ENCODE results near the gene ATRNL1.

The ATRNL1 gene

DNA sequence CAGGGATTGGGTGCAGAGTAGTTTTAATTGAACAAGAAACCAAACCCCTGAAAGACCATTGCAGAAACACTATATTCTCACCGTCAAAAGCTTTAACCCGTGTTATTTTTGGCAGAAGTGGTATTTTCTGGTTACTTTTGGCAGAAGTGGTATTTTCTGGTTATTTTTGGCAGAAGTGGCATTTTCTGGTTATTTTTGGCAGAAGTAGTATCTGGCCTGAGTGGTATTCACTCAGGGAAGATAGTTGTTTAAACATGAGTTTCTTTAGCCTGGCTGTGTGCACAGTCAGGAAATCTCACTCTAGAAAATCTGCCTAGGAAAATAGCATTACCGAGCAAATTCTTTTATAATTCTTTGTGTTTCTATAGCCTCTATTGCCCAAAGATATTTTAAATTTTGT lies 857.2 kb downstream of the ATRNL1 start:
- DNase-seq: no peak
- Mint-ChIP-seq H3K4me3 (no peak overlapping the region), H3K27ac (no peak overlapping the region), H3K27me3 (no peaks in the 10 kb centered on the region), H3K36me3 (no peaks in the 10 kb centered on the region), H3K9me3 (no peaks in the 10 kb centered on the region), H3K4me1 (no peaks in the 10 kb centered on the region)
- CTCF ChIA-PET: no interaction called here

DNA sequence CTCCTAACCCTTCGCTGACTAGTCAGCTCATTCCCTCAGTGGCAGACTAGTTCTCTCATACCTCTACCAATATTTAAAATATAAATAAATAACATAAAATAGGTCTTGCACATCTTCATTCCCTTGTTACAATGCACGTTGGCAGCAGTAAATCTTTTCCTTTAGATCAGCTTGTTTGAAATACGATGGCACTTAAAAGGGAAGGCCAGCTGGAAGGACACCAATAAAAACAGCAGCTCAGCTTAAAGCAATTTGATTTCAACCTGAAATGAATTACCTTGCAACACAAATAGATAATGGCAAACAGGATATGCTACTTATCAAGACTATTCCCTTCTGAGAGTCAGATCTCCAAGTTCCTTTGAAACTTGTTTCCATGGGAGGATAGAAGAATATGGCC lies 858.1 kb downstream of the ATRNL1 start:
- H3K9me3 Mint-ChIP-seq: no peaks in the 10 kb centered on the region
- no peak for DNase-seq
- no peaks in the 10 kb centered on the region for H3K4me1 Mint-ChIP-seq
- no peaks in the 10 kb centered on the region for H3K27me3 Mint-ChIP-seq
- no peak overlapping the region for H3K27ac Mint-ChIP-seq
- CTCF ChIA-PET: no interaction called here
- no peaks in the 10 kb centered on the region for H3K36me3 Mint-ChIP-seq
- H3K4me3 Mint-ChIP-seq: no peak overlapping the region

DNA sequence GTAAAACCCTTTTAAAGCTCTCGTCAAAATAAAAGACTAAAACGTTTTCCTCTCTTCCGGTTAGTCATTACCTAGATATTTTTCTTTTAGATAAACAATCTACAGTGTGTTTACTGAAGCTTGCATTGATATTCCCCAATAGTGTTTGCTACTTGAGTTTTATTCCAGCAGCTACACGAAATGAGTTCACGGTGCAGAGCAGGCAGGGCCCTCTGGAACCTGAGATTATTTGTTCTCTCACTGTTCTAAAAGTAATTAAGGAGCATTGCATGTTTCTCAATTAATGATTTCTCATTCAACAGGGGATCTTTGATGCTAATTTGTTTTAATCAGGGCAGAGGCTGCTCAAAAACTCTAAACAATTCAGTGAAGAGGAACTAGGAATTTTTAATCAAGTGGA lies 860.1 kb downstream of the ATRNL1 start:
- H3K9me3 Mint-ChIP-seq: no peaks in the 10 kb centered on the region
- no peak overlapping the region for H3K27ac Mint-ChIP-seq
- H3K4me1 Mint-ChIP-seq: no peaks in the 10 kb centered on the region
- H3K27me3 Mint-ChIP-seq: no peaks in the 10 kb centered on the region
- no peak for DNase-seq
- no peak overlapping the region for H3K4me3 Mint-ChIP-seq
- H3K36me3 Mint-ChIP-seq: no peaks in the 10 kb centered on the region
- CTCF ChIA-PET: no interaction called here

- Mint-ChIP-seq H3K4me1 (no peaks in the 10 kb centered on the region), H3K9me3 (no peaks in the 10 kb centered on the region), H3K36me3 (no peaks in the 10 kb centered on the region), H3K27ac (no peak overlapping the region), H3K4me3 (no peak overlapping the region), H3K27me3 (no peaks in the 10 kb centered on the region)
- CTCF ChIA-PET: no interaction called here
- DNase-seq: no peak
Measured at GRCh38 chr10:115953968-115954367, 860.8 kb downstream of the ATRNL1 start.

- Mint-ChIP-seq H3K36me3 (no peaks in the 10 kb centered on the region), H3K27ac (no peak overlapping the region), H3K27me3 (no peaks in the 10 kb centered on the region), H3K4me3 (no peak overlapping the region), H3K4me1 (no peaks in the 10 kb centered on the region), H3K9me3 (peaks cover 5% of the 10 kb centered on the region)
- CTCF ChIA-PET: no interaction called here
- DNase-seq: no peak
Measured at GRCh38 chr10:115956225-115957011, 863.3 kb downstream of the ATRNL1 start.

- no peak overlapping the region for H3K27ac Mint-ChIP-seq
- CTCF ChIA-PET: no interaction called here
- no peak for DNase-seq
- no peaks in the 10 kb centered on the region for H3K4me1 Mint-ChIP-seq
- no peaks in the 10 kb centered on the region for H3K36me3 Mint-ChIP-seq
- no peaks in the 10 kb centered on the region for H3K27me3 Mint-ChIP-seq
- no peak overlapping the region for H3K4me3 Mint-ChIP-seq
- H3K9me3 Mint-ChIP-seq: peaks cover 6% of the 10 kb centered on the region
Measured at GRCh38 chr10:115957012-115957399, 863.8 kb downstream of the ATRNL1 start.

GRCh38 chr10:115957786-115958442 lies 864.7 kb downstream of the ATRNL1 start:
- Mint-ChIP-seq H3K36me3 (no peaks in the 10 kb centered on the region), H3K9me3 (peaks cover 6% of the 10 kb centered on the region), H3K4me3 (no peak overlapping the region), H3K27ac (no peak overlapping the region), H3K4me1 (no peaks in the 10 kb centered on the region), H3K27me3 (no peaks in the 10 kb centered on the region)
- CTCF ChIA-PET: no interaction called here
- no peak for DNase-seq

DNA sequence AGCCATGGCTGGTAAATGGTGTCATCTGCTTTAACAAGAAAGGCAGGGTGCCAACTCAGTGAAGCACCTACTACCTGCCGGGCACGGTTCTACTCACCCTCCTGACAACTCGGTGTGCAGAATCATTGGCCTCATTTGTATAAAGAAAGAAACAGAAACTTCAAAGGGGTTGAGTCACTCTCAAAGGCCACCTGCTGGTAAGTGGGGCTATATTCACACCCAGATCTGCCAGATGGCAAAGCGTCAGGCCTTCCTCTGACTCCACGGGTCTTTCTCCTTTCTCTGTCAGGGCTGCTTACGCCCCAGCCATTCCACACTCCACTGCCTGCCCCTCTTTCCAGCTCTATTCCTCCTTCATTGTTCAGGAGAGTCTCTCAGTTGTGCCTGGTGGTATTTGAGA lies 870.7 kb downstream of the ATRNL1 start:
- CTCF ChIA-PET: no interaction called here
- Mint-ChIP-seq H3K4me3 (no peak overlapping the region), H3K27me3 (no peaks in the 10 kb centered on the region), H3K4me1 (no peaks in the 10 kb centered on the region), H3K36me3 (no peaks in the 10 kb centered on the region), H3K27ac (no peak overlapping the region), H3K9me3 (peaks cover 19% of the 10 kb centered on the region)
- DNase-seq: no peak

DNA sequence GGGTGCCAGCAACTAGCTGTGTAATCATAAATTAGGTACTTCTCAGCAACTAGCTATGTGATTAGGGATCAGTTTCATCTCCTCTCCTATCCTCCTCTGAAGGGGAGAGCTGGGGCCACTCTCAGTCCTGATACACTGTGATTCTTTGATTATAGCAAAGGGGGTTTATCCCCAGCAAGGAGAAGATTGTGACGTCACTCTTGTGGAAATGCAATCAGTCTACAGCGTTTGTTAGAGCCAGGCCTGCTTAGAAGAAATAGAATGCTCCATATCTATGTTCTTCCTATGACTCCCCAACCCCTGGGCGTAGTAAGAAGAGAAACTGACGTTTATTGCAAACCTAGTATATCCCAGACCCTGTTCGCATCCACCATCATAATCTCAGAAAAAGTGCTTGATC lies 871.7 kb downstream of the ATRNL1 start:
- DNase-seq: no peak
- CTCF ChIA-PET: no interaction called here
- Mint-ChIP-seq H3K27ac (no peak overlapping the region), H3K4me3 (no peak overlapping the region), H3K27me3 (no peaks in the 10 kb centered on the region), H3K9me3 (peaks cover 16% of the 10 kb centered on the region), H3K36me3 (no peaks in the 10 kb centered on the region), H3K4me1 (no peaks in the 10 kb centered on the region)

DNA sequence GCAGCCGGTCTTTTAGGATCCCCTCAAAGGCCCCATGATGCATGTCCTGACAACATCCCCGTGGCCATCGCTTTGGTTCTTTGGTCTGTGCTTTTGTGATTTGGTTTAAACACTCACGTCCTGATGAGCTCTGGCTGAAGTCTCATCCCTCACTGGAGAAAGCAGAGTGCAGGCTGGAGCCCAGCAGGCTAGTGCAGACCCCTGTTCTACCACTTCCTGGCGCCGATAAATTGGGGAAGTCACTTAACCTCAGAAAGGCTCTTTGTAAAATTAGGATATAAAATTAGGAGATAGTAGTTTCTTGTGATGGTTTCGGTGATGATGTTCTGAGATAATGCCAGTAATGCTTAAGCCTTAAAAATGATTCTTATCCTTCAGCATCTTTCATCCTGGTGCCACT lies 872.2 kb downstream of the ATRNL1 start:
- no peaks in the 10 kb centered on the region for H3K27me3 Mint-ChIP-seq
- no peak for DNase-seq
- CTCF ChIA-PET: no interaction called here
- no peaks in the 10 kb centered on the region for H3K36me3 Mint-ChIP-seq
- H3K27ac Mint-ChIP-seq: no peak overlapping the region
- peaks cover 14% of the 10 kb centered on the region for H3K9me3 Mint-ChIP-seq
- no peak overlapping the region for H3K4me3 Mint-ChIP-seq
- H3K4me1 Mint-ChIP-seq: no peaks in the 10 kb centered on the region

DNA sequence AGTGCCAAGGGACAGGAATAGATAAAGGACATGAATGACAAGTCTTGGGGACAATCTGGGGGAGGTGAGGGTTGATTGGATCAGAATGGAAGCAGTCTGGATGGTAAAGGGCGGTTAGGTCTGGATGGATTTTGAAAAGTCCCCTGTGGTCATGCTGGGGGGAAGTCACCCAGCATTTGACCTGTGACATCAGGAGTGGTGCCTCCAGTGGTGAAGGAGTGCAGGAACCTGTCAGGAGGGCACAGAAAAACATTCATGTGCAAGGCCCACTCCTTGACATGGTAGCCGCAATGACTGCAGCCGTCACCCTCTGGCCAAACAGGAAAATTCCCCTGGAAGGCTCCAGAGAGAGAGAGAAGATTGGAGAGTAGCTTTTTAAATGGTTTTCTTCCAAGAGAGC lies 875.1 kb downstream of the ATRNL1 start:
- Mint-ChIP-seq H3K36me3 (no peaks in the 10 kb centered on the region), H3K4me3 (no peak overlapping the region), H3K27me3 (no peaks in the 10 kb centered on the region), H3K9me3 (peaks cover 26% of the 10 kb centered on the region), H3K4me1 (no peaks in the 10 kb centered on the region), H3K27ac (no peak overlapping the region)
- no peak for DNase-seq
- CTCF ChIA-PET: no interaction called here

DNA sequence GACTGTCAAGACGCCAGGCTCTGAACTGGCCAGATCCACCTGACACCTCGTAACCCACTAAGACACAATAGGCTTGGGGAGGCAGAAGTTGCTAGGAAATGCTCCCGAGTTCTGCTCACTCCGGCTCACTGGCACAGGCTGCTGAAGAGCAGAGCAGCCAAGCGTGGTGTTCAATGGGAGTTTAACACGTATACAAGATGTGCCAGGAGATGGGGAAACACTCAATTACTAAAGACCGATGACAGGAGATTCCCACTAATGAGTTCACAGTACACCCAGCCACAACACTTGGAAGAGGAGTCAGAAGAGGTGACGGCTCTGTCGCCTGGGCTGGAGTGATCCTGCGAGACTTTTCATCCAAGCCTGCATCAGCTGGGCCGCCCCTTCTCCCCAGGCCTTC lies 876.4 kb downstream of the ATRNL1 start:
- CTCF ChIA-PET: no interaction called here
- Mint-ChIP-seq H3K4me1 (no peaks in the 10 kb centered on the region), H3K27me3 (no peaks in the 10 kb centered on the region), H3K36me3 (no peaks in the 10 kb centered on the region), H3K9me3 (peaks cover 27% of the 10 kb centered on the region), H3K4me3 (no peak overlapping the region), H3K27ac (no peak overlapping the region)
- no peak for DNase-seq

DNA sequence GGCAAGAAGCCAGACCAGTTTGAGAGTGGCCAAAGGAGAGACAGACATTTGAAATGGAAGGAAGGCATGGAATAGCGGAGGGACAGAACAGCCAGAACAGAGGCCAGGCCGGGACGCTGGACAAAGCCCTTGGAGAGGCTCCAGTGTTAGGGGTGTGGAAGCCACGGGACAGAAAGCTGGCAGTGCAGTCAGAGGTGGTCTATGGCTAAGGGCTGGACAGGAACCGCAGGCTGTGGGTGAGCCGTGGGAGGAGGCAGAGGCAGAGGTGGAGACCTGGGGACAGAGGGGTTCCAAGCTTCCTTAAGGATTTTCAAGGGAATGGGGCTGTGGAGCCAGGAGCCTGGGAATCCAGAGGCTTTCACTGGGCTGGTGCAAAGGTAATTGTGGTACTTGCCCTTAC lies 878.8 kb downstream of the ATRNL1 start:
- DNase-seq: no peak
- CTCF ChIA-PET: no interaction called here
- Mint-ChIP-seq H3K4me3 (no peak overlapping the region), H3K27ac (no peak overlapping the region), H3K27me3 (no peaks in the 10 kb centered on the region), H3K9me3 (peaks cover 19% of the 10 kb centered on the region), H3K4me1 (no peaks in the 10 kb centered on the region), H3K36me3 (no peaks in the 10 kb centered on the region)

DNA sequence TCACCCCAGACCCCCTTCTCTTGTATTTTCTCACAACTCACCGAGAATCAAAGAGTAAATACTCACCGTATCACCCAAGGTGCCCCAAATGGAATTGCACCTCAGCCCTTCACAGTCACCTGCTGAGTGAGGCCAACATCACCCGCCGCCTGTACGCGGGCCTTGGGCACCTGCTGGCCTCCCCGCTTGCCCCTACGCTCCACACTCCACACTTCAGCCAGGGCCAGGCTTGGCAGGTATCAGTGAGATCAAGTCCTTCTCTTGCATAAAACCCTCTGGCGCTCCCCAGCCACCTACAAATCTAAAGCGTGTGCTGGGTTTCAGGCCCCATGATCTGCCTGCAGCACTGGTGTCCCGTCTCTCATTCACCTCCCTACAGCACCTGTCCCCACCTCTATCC lies 879.3 kb downstream of the ATRNL1 start:
- Mint-ChIP-seq H3K4me1 (no peaks in the 10 kb centered on the region), H3K27ac (no peak overlapping the region), H3K9me3 (peaks cover 19% of the 10 kb centered on the region), H3K36me3 (no peaks in the 10 kb centered on the region), H3K27me3 (no peaks in the 10 kb centered on the region), H3K4me3 (no peak overlapping the region)
- DNase-seq: no peak
- CTCF ChIA-PET: no interaction called here

GRCh38 chr10:115974351-115974750 lies 881.2 kb downstream of the ATRNL1 start:
- CTCF ChIA-PET: no interaction called here
- Mint-ChIP-seq H3K9me3 (peaks cover 19% of the 10 kb centered on the region), H3K4me3 (no peak overlapping the region), H3K4me1 (no peaks in the 10 kb centered on the region), H3K27ac (no peak overlapping the region), H3K27me3 (no peaks in the 10 kb centered on the region), H3K36me3 (no peaks in the 10 kb centered on the region)
- DNase-seq: no peak
